ENCODE results near the gene CALML4.
"Not testable (repeated sequence)": the region's sequence is repeated elsewhere in the genome, so short reads cannot be mapped to it uniquely, and the experiment has no call there.

Gene CALML4

DNA sequence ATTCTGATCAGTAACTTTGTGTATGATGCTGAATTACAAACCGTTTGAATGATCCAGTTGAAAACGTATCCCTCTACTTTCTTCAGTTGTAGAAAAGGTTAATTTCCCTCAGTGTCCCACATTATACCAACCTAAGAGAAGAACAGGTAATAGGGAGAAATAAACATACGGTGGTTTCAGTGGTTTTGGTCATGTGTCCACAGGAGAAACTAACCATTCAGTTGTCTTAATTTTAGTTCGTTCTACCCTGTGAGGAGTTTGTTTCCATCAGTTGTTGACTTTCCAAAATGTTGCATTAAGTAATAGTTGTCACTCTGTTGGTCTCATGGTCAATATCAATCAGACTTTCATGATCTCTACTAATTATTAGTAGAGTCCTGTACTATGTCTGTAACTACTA lies 15.1 kb downstream of the CALML4 start:
- DNase-seq (ENCODE audit: low spot score) = no peak

DNA sequence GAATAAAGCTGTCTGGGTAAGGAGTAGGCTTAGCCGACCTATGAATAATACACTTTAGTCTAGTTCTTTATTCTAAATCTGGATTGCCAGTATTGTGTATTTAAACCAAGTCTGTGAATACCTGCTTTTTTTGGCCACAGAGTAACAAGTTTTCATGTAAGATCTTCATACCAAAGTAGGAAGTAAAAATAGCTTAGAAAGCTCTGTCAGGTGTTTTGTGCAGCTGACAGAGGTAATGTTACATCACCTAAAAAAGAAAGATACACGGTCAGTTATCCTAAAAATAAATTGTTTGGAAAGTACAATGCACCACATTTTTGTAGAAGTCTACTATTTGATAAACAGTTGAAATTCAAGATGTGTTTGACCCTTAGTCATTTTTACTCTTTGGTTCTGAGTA lies 16.5 kb downstream of the CALML4 start:
- DNase-seq (ENCODE audit: low spot score) = no peak

DNA sequence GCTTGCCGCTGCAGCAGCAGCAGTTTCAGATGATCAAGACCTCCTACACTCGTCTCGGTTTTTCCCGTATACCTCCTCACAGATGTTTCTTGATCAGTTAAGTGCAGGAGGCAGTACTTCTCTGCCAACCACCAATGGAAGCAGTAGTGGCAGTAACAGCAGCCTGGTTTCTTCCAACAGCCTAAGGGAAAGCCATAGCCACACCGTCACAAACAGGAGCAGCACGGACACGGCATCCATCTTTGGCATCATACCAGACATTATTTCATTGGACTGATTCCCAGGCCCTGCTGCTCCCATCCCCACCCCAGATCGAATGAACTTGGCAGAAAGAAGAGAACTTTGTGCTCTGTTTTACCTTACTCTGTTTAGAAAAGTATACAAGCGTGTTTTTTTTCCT lies 17.6 kb downstream of the CALML4 start:
- DNase-seq (ENCODE audit: low spot score) = no peak

DNA sequence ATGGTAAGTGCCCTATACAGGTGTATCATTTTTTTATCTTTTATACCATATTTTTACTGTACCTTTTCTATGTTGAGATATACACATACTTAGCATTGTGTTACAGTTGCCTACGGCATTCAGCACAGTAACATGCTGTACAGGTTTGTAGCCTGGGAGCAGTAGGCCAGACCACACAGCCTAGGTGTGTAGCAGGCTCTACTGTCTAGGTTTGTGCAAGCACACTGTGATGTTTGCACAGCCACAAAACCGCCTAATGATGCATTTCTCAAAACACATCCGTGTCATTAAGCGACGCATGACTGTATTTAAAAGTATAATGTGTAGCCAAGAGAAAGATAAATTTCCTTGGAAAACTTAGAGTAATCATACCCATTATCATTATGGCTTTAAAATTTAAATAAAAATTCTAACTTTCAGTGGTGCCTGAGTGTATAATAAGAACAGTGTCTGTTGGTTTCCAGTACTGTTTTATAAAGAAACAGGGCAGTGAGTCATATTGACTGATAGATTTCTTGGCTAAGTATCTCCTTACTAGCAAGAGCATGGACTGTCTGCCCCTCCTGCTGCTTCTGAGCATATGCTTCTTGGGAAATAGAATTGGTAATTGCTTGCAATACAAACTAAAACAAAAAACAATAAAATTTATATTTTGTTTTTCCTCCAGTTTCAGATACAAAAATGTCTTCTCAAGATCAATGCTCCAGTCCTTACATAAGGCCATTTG lies 18.3 kb downstream of the CALML4 start:
- DNase-seq (ENCODE audit: low spot score) = no peak

DNA sequence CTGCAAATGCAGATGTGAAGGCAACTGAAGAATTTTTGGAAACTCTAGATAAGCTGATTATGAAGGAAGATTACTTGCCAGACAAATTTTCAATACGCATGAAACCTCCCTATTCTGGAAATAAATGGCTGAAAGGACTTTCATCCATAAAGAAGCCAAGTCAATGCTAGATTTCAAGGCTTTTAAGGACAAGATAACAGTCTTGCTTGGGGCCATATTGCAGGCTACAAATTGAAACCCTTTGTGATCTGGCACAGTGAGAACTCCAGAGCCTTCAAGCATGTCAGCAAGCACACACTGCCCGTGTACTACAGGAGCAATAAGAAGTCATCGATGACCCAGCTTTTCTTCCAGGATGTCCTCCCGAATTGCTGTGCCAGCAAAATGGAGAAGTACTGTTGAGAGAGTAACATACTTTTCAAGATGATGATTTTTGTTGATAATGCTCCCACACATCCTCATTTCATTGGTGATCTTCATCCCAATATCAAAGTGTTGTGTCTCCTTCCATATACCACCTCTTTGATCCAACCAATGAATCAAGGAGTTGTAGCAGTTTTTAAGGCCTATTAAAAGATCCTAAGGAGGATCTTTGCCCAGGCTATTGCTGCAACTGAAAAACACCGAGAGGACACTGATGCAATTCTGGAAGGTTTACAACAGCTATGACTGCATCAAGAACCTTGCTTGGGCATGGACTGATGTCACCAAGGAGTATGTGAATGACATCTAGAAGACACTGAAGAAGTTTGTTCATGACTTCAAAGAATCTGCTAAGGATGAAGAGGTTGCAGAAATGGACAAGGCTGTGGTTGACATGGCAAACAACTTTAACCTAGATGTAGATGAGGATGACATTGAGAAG lies 20.3 kb downstream of the CALML4 start:
- no peak for DNase-seq (ENCODE audit: low spot score)

DNA sequence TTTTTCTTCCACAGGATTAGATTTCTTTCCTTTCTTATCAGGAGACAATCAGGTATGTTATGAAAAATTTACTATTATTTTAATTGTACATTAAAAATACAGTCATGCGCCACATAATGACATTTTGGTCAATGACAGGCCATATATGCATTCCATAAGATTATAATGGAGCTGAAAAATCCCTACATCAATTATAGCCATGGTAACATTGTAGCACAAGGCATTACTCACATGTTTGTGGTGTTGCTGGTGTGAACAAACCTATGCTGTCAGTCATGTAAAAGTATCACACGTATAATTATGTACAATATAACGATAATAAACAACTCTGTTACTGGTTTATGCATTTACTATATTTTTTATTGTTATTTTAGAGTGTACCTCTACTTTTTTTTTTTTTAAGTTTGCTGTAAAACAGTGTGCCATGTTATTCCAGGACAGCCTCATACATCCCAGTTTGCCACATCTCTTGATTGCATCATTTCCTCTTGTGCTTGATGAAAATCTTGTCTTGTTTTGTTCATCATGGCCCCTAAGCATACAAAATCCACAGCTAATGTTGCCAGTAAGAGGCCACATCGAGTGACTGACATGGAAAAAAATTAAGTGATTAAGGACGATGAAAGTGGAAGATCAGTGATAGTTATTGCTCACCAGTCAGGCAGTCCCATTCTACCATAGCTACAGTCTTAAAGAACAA lies 21.4 kb downstream of the CALML4 start:
- no peak for DNase-seq (ENCODE audit: low spot score)

DNA sequence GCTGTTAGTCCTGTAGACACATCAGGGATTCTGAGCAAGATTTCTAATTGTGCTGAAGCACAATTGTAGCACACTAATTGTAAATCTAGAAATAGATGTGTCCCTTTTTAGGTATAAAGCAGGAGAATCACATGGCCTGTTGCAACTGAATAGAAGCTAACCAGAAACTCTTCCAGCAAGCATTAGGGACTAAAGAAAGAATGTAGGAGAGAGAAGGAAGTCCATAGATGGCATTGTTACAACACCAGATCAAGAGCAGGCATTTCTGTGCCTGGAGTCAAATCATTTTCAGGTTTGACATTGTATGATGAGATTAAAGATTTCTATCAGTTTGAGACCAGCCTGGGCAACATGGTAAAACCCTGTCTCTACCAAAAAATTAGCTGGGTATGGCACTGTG lies 27.4 kb downstream of the CALML4 start:
- DNase-seq (ENCODE audit: low spot score) = no peak

DNA sequence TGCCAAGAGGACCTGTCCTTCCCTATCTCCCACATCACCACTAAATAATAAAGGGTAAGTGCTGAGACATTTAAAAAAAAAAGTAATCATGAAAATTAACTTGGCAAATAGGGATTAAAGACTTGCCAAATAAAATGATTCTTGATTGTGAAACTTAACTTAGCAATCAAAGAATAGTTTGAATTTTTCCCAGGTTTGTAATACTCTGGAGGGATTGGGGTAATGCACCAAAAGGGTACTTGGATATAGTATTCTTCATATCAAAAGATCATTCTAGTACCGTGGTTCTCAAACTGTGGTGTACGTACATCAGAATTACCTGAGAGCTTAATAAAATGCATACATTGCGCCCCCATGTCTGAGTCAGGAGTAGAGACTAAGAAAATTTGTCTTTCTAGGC lies 28.5 kb downstream of the CALML4 start:
- DNase-seq (ENCODE audit: low spot score) = no peak

DNA sequence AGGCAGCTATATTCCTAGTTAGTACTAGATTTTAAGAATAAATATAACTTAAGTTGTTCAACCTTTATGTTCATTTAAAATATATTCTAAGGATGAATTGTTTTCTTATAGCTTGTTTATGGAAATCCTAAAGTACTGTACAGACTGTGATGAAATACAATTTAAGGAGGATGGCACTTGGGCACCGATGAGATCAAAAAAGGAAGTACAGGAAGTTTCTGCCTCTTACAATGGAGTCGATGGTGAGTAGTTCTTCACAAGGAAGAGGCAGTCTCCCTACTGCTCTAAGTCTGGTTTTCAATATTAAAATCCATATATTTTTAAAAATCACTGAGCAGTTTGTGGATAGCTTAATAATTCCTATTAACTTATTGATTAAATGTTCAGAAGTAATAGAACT lies 29.6 kb downstream of the CALML4 start:
- DNase-seq (ENCODE audit: low spot score) = no peak

DNA sequence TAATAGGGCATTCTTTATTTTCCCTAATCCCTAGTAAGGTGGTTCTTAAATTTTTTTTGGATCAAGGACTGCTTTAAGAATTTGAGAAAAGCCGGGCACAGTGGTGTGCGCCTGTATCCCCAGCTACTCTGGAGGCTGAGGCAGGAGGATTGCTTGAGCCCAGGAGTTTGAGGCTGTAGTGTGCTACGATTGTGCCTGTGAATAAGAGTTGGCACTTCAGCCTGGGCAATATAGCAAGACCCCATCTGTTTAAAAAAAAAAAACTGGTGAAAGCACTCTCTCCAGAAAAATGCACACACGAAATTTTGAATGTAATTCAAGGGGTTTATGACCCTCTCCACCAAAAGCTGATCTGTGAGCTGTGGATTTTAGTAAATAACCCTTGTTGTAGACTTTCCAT lies 32.0 kb downstream of the CALML4 start:
- DNase-seq (ENCODE audit: low spot score) = no peak

DNA sequence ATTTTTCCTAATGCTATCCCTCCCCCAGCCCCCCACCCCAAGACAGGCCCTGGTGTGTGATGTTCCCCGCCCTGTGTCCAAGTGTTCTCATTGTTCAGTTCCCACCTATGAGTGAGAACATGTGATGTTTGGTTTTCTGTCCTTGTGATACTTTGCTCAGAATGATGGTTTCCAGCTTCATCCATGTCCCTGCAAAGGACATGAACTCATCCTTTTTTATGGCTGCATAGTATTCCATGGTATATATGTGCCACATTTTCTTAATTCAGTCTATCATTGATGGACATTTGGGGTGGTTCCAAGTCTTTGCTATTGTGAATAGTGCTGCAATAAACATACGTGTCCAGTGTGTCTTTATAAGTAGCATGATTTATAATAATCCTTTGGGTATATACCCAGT lies 33.1 kb downstream of the CALML4 start:
- not testable (repeated sequence) for DNase-seq (ENCODE audit: low spot score)

DNA sequence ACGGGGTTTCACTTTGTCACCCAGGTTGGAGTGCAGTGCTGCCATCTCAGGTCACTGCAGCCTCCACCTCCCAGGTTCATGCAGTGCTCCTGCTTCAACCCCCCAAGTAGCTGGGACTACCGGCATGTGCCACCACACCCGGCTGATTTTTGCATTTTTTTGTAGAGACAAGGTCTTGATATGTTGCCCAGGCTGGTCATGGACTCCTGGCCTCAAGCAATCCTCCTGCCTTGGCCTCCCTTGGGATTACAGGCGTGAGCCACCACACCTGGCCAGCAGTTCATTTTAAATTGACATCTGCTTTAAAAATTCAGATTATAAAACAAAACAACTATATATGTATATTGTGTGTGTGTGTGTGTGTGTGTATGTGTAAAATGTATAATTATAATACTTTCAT lies 38.3 kb downstream of the CALML4 start:
- no peak for DNase-seq (ENCODE audit: low spot score)

DNA sequence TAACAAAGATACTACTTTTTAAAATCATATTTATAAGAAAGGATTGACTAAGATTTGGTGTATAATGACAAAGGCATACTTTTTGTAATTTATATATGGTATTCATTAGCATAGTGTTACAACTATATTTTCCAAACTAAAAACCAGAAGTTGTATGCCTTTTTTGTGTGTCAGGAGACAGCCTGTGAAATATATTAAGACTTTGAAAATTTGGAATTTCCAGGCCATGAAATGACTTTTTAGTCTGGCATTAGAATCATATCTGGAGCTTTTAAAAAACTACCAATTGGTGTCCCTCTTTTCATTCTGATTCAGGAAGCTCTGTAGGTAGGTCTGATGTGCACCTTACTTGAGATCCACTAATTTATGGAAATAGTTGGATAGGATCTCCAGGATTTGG lies 41.9 kb downstream of the CALML4 start:
- DNase-seq (ENCODE audit: low spot score) = no peak

DNA sequence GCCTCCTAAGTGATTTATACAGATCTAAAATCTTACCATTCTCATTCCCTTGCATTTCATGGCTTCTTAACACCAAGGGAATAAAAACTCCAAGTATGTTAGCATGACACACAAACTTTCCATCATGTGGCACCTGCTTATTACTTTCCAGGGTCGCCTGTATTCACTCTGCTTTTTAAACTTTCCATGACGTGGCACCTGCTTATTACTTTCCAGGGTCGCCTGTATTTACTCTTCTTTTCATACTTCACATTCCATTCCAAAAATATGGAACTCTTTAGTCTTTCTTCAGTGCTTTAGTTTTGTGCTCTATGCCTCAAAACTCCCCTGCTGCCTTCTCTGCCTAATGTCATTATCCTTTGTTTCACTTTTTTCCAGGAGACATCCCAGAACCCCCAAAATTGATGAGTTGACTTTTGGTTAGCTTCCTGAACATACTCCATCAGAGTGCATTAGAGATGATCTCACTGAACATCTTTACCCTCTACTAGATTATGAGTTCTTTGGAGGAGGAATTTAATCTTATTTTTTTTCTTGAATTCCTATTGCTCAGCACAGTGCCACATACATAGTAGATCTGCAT lies 47.0 kb downstream of the CALML4 start:
- DNase-seq (ENCODE audit: low spot score) = no peak

DNA sequence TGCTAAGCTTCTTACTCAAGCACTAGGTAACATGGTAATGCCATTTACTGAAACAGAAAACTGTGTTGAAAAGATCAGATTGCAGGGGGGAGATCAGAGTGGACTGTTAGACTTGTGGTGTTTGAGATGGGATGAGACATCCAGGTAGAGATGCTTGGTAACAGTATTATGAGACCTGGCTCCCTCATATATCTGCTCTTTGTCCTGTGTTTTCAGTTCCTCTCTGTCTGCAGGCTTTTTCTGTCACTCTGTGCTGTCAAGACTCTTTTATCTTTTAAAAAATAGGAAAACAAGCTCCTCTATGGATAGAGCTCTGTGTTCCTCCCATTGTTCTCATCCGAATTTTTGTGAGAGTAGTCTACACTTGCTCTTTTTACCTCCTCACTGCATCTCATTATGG lies 48.1 kb downstream of the CALML4 start:
- no peak for DNase-seq (ENCODE audit: low spot score)

DNA sequence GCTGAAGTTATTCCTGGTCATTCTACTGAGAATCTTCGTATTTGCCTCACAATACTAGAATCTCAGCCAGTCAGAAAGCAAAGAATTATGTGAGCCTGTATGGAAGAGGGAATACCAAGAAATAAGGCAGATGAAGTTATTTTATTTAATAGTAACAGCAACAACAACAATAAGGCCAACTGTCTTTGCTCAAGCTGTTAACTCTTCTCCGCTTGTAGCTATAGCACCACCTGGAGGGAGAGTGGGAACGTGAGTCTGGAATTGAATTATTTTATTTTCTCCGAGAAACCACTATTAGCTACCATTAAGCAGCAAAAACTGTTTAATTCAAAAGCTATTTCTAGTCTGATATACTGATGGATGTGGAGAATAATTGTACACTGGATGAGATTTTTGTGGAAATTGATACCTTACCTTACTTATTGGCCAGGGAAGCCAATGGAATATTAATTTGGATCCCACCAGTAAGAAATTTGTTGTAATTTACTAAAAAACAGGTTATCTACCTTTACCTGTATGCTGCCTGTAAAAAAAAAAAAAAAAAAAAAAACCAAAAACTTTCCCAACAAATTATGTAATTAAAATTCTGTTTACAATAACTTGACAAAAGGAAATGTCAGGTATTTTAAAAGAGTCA lies 50.1 kb downstream of the CALML4 start:
- peak; percentile 32 for DNase-seq (ENCODE audit: low spot score)

DNA sequence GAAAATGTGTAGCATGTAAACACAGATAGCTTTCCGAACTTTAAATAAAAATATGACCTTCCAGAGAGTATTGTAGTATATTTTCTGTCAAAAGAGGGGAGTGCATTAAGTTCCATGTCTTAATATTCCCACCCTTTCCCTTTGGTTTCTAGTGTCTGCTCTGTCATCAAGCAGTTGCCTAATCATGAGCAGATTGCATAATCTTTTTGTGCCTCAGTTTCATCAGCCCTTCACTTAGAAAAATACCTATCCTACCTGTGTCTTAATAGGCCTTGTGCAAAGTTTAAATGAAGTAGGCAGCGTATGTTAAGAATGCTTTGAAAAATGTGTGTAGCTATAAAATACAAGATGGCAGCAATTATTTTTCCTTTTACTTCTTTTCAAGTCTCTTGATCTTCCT lies 52.8 kb downstream of the CALML4 start:
- no peak for DNase-seq (ENCODE audit: low spot score)

DNA sequence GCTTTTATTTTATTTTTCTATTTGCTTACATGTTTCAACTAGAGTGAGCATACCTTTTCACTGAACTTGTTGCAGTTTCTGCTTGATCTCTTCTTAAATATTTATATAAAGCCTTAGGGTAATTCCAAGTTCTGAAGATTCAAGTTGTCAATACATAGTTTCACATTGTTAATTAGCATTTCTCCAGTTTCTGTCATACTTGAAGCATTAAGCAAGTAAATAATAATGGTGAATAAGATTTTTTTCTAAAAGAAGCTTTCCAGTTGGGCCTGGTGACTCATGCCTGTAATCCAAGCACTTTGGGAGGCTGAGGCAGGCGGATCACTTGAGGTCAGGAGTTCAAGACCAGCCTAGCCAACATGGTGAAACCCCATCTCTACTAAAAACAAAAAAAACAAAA lies 53.9 kb downstream of the CALML4 start:
- no peak for DNase-seq (ENCODE audit: low spot score)

DNA sequence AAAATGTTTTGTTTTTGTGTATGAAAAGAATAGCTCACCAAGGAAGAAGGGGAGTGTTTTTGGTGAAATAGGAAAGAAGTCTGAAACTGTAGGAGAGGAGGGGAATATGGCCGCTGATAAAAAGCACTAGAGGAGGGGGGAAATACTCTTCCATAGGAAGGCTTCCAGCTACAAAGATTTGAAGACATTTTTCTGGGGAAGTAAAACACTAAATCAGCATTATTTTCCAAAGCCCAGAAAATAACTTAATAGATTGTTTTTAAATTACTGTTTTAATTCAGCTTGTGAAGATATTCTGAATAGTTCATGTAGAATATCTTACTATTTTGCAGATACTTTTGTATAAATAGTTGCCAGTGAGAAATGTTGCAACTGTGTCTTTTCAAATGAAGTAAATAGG lies 54.9 kb downstream of the CALML4 start:
- no peak for DNase-seq (ENCODE audit: low spot score)

DNA sequence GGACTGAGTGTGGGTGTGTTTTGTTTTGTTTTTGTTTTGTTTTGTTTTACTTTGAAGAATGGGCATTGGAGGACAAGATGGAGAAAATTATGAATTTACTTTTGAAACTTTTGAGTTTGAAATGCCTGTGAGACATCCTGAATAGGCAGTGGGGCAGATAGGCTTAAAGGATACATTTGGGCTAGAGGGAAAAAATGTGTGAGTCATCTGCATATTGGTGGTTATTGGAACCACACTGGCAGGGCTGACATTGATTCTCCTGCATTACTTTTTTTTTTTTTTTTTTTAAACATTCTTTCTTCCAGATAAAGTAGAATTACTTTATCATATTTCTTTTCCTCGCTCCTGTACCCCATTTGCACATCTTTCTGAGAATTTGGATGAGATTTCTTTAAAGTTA lies 56.1 kb downstream of the CALML4 start:
- no peak for DNase-seq (ENCODE audit: low spot score)

DNA sequence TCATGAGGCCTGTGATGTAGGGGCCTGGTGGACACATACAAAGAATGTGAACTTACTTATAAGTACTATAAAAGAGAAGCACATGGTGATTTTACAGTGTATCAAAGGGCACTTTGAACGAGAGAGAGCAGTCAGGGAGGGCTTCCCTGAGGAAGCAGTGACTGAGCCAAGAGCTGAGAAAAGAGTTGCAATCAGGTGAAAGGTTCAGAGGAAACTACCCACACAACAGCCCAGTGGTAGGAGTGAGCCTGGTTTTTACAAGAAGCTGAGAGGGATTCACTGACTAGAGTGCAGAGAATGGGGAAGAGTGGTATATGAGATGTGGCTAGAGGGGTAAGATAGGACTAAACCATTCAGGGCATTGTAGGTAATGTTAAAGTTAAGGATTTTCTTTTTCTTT lies 57.1 kb downstream of the CALML4 start:
- DNase-seq (ENCODE audit: low spot score) = no peak

DNA sequence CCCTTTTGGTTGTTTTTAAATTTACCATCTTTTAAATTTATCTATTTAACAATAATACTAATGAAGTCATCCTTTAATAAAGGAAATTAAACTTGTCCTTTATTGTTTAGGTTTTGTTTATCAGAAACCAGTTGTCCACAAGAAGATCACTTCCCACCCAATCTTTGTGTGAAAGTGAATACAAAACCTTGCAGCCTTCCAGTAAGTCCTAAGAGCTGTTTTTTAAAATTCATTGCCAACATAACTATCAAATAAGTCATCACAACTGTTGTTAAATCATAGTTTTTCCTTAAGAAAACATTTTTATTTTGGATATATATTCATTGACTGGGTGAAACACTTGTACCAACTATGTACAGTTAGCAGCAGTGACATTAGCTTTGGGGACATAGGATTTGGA lies 59.4 kb downstream of the CALML4 start:
- DNase-seq (ENCODE audit: low spot score) = no peak
